H54 (cell line): Measurements from ENCODE around the gene ALG1L2.
"Not testable (repeated sequence)": the region's sequence is repeated elsewhere in the genome, so short reads cannot be mapped to it uniquely, and the experiment has no call there.

ENCODE experiments used
- DNase-seq: peaks from one replicate; pipeline ENCODE4 v3.0.0; 2011; ENCODE audit warnings: low spot score, mixed read lengths; ENCODE audit not compliant: insufficient read length
- FAIRE-seq: peaks from 3 replicates; lab custom pipeline; 2011; peaks lifted over from hg19 to GRCh38; lab: Jason Lieb, UNC
- POLR2A ChIP-seq: IDR thresholded peaks from 2 replicates; pipeline ENCODE4 v1.6.1; 2011; ENCODE audit warnings: low read depth, mild to moderate bottlenecking, low read length

The ALG1L2 gene

GRCh38 chr3:130081351-130081881 lies at the start of gene ALG1L2:
Gene ALG1L2, plus strand, starts transcription at chr3:130081831. Its CDS starts 186 bp downstream, at chr3:130082017.
- FAIRE-seq (no peak), DNase-seq (no peak)
- TF ChIP-seq POLR2A: no peak

- not testable (repeated sequence) for FAIRE-seq, DNase-seq
These were observed 44.4 kb upstream of the ALG1L2 start for GRCh38 chr3:130037126-130037815.

- DNase-seq, FAIRE-seq: not testable (repeated sequence)
These were observed 38.9 kb upstream of the ALG1L2 start for GRCh38 chr3:130042736-130043135.

GRCh38 chr3:130043658-130044057 lies 38.0 kb upstream of the ALG1L2 start:
- not testable (repeated sequence) for FAIRE-seq, DNase-seq

GRCh38 chr3:130044370-130044769 lies 37.3 kb upstream of the ALG1L2 start:
- no peak for TF ChIP-seq POLR2A
- FAIRE-seq (no peak), DNase-seq (no peak)

GRCh38 chr3:130048726-130049125 lies 32.9 kb upstream of the ALG1L2 start:
- TF ChIP-seq POLR2A: no peak
- no peak for FAIRE-seq
- DNase-seq: no peak

GRCh38 chr3:130052366-130052765 lies 29.3 kb upstream of the ALG1L2 start:
- DNase-seq, FAIRE-seq: not testable (repeated sequence)

- not testable (repeated sequence) for DNase-seq, FAIRE-seq
These were observed 28.7 kb upstream of the ALG1L2 start for GRCh38 chr3:130052965-130053364.

- not testable (repeated sequence) for DNase-seq, FAIRE-seq
These were observed 23.9 kb upstream of the ALG1L2 start for GRCh38 chr3:130057536-130058266.

GRCh38 chr3:130058267-130058657 lies 23.4 kb upstream of the ALG1L2 start:
- not testable (repeated sequence) for DNase-seq, FAIRE-seq

GRCh38 chr3:130058716-130059115 lies 22.9 kb upstream of the ALG1L2 start:
- DNase-seq, FAIRE-seq: not testable (repeated sequence)

- not testable (repeated sequence) for FAIRE-seq, DNase-seq
These were observed 22.5 kb upstream of the ALG1L2 start for GRCh38 chr3:130059162-130059561.

GRCh38 chr3:130073582-130073981 lies 8.0 kb upstream of the ALG1L2 start:
- no peak for TF ChIP-seq POLR2A
- FAIRE-seq: no peak
- no peak for DNase-seq

- DNase-seq (no peak), FAIRE-seq (no peak)
- TF ChIP-seq POLR2A: no peak
These were observed 4.0 kb upstream of the ALG1L2 start for GRCh38 chr3:130077636-130078035.

GRCh38 chr3:130083363-130084090 lies 1.9 kb downstream of the ALG1L2 start:
- DNase-seq, FAIRE-seq: not testable (repeated sequence)
